Caco-2 (cell line): ENCODE results near the gene FAM114A1. TPM values are rescaled to one million over a fixed set of nuclear protein-coding genes. Genes with fewer than 3 reads are reported as not detected.

Experiments
- BruUV-seq: library from RNA; stranded (reverse); fragments of 400-500 nt; replicated peaks from 2 replicates; lab custom pipeline; 2021; lab: Mats Ljungman, UMichigan
- CTCF ChIA-PET: fragments of 300-600 bp; sonication (Branson Sonifier 250); formaldehyde crosslinking; loops from one replicate; lab custom pipeline; 2022; ENCODE audit warnings: antibody characterized with exemption; lab: Charles Lee
- POLR2A ChIA-PET: fragments of 300-600 bp; sonication (Branson Sonifier 250); formaldehyde crosslinking; loops from one replicate; lab custom pipeline; 2022; ENCODE audit warnings: antibody characterized with exemption; lab: Charles Lee
- DNase-seq, 2 experiments: peaks; one replicate each; pipeline versions ENCODE4 v3.0.0 to v3.0.0-alpha.2; 2020 to 2022
- H3K27me3 ChIP-seq: replicated peaks from 2 replicates; pipeline ENCODE4 v1.6.0; 2011; ENCODE audit warnings: low read length; ENCODE audit not compliant: control insufficient read depth, insufficient read depth
- H3K36me3 ChIP-seq: 2 replicates; pipeline ENCODE4 v1.5.1; 2011; ENCODE audit warnings: low read length; ENCODE audit not compliant: control insufficient read depth, insufficient read depth
- H3K4me1 ChIP-seq: fragments of 250-450 bp; sonication (Bioruptor Pico); 2 replicates; pipeline ENCODE4 v1.5.1; 2020; ENCODE audit warnings: mild to moderate bottlenecking
- H3K4me3 ChIP-seq: 2 replicates; pipeline ENCODE4 v1.5.1; 2011; ENCODE audit warnings: low read depth, mild to moderate bottlenecking, control low read depth, low read length
- H3K9me3 ChIP-seq: fragments of 250-450 bp; sonication (Bioruptor Pico); 2 replicates; pipeline ENCODE4 v1.5.1; 2020; ENCODE audit warnings: mild to moderate bottlenecking, moderate library complexity
- H3K27ac Mint-ChIP-seq: one replicate; pipeline ENCODE4 v1.8.0; 2022; ENCODE audit warnings: mixed read lengths; ENCODE audit not compliant: unreplicated experiment
- H3K27me3 Mint-ChIP-seq: one replicate; pipeline ENCODE4 v1.8.0; 2022; ENCODE audit warnings: mixed read lengths; ENCODE audit not compliant: insufficient read depth, unreplicated experiment
- H3K36me3 Mint-ChIP-seq: one replicate; pipeline ENCODE4 v1.8.0; 2022; ENCODE audit warnings: mild to moderate bottlenecking, mixed read lengths; ENCODE audit not compliant: insufficient read depth, unreplicated experiment
- H3K4me1 Mint-ChIP-seq: one replicate; pipeline ENCODE4 v1.8.0; 2022; ENCODE audit warnings: low read depth, mixed read lengths; ENCODE audit not compliant: unreplicated experiment
- H3K4me3 Mint-ChIP-seq: one replicate; pipeline ENCODE4 v1.8.0; 2022; ENCODE audit warnings: mild to moderate bottlenecking, moderate library complexity, mixed read lengths; ENCODE audit not compliant: unreplicated experiment
- H3K9me3 Mint-ChIP-seq: one replicate; pipeline ENCODE4 v1.8.0; 2022; ENCODE audit warnings: mixed read lengths; ENCODE audit not compliant: unreplicated experiment
- intact Hi-C: fragments of 100-400 bp; cut with micrococcal nuclease; formaldehyde crosslinking; loops from one replicate; pipeline ENCODE4 v1.10.0; 2022; ENCODE audit not compliant: unreplicated experiment
- total RNA-seq: library from RNA; stranded (reverse); gene quantifications from 2 replicates; pipeline ENCODE4 v1.2.3, GENCODE V29; 2022
- TF ChIP-seq, protein P1 (sequence below), 2 experiments: fragments of 200-600 bp in 1 of 2; IDR thresholded peaks; 1 replicate in 1 of 2; 2 replicates in 1 of 2; pipeline versions ENCODE4 v1.5.1 to v1.8.0; 2011 to 2022; ENCODE audit warnings: antibody characterized with exemption in 1 of 2, control low read depth in 1 of 2, inconsistent platforms in 1 of 2, low read depth in 1 of 2, low read length in 1 of 2, mild to moderate bottlenecking in 1 of 2, moderate library complexity in 1 of 2; ENCODE audit not compliant: insufficient read depth in 1 of 2, severe bottlenecking in 1 of 2, unreplicated experiment in 1 of 2

FAM114A1 gene
- total RNA-seq, 1 experiment from 2014 or later: 20.8 TPM

DNA sequence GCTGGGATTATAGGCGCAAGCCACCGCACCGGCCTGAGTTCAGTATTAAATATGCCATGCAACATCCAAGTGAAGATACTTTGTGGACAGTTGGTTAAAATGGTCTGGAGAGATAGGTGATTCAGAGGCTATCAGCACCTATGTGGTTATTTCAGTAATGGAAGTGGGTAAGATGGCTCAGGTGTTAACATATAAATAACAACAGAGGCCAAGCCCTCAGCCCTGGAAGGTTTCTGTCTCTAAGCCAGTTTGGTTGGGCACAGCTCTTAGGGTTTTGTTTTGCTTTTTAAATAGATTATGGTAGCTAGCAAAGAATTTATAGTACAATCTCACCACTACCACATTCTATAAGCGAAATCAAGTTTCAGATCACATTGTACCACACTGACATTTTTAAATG, 16.6 kb downstream of the FAM114A1 start:
- H3K9me3 ChIP-seq: no peaks in the 10 kb centered on the region
- no TSS peak for BruUV-seq
- ChIA-PET POLR2A (no interaction called here), CTCF (no interaction called here)
- TF ChIP-seq, protein P1, sequence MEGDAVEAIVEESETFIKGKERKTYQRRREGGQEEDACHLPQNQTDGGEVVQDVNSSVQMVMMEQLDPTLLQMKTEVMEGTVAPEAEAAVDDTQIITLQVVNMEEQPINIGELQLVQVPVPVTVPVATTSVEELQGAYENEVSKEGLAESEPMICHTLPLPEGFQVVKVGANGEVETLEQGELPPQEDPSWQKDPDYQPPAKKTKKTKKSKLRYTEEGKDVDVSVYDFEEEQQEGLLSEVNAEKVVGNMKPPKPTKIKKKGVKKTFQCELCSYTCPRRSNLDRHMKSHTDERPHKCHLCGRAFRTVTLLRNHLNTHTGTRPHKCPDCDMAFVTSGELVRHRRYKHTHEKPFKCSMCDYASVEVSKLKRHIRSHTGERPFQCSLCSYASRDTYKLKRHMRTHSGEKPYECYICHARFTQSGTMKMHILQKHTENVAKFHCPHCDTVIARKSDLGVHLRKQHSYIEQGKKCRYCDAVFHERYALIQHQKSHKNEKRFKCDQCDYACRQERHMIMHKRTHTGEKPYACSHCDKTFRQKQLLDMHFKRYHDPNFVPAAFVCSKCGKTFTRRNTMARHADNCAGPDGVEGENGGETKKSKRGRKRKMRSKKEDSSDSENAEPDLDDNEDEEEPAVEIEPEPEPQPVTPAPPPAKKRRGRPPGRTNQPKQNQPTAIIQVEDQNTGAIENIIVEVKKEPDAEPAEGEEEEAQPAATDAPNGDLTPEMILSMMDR (IDR thresholded peaks at IDR 0.05; ENCODE audit: insufficient read depth in 1 of 2, low read depth in 1 of 2, low read length in 1 of 2, severe bottlenecking in 1 of 2, unreplicated experiment in 1 of 2): no peak
- H3K4me3 Mint-ChIP-seq: no peak overlapping the region
- H3K4me1 Mint-ChIP-seq: no peaks in the 10 kb centered on the region
- no peaks in the 10 kb centered on the region for H3K36me3 Mint-ChIP-seq
- H3K27me3 Mint-ChIP-seq: no peaks in the 10 kb centered on the region
- DNase-seq: no peak
- no peaks in the 10 kb centered on the region for H3K9me3 Mint-ChIP-seq
- 0 out of 2 replicates have a peak, but pooled peaks cover 4% of the 10 kb centered on the region for H3K4me1 ChIP-seq
- H3K27ac Mint-ChIP-seq: no peak overlapping the region
- H3K36me3 ChIP-seq: no peaks in the 10 kb centered on the region
- intact Hi-C loops: no loop called here
- H3K4me3 ChIP-seq: no peak overlapping the region
- H3K27me3 ChIP-seq: no peaks in the 10 kb centered on the region

DNA sequence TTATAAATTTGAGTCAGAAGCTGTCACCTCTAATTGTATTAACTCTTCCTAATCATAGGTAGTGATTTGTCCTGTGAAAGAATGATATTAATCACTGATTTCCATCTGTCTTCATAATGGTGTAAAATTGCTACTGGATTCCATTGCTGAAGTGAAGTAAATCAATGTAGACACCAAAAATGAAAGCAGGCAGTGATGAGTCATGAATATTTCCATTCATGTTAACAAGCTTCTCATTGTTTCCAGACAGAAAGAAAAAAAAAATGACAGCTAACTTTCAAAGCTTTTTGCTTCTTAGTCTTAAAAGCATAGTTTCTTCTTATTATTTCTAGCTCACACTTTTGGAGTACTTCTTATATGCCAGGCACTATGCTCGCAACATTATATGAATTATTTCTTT, 21.5 kb downstream of the FAM114A1 start:
- H3K4me3 Mint-ChIP-seq: no peak overlapping the region
- H3K36me3 Mint-ChIP-seq: peaks cover 5% of the 10 kb centered on the region
- ChIA-PET POLR2A (interaction anchor here (0.6 kb wide), 1 partner anchor 171 kb away, joined by 7 read pairs; no protein-coding TSS in a partner anchor), CTCF (no interaction called here)
- no peak for DNase-seq
- TF ChIP-seq, protein P1 (IDR thresholded peaks at IDR 0.05; ENCODE audit: insufficient read depth in 1 of 2, low read depth in 1 of 2, low read length in 1 of 2, severe bottlenecking in 1 of 2, unreplicated experiment in 1 of 2): no peak
- peaks cover 14% of the 10 kb centered on the region for H3K4me1 Mint-ChIP-seq
- Histone ChIP-seq H3K9me3 (no peaks in the 10 kb centered on the region), H3K4me1 (peaks cover 23% of the 10 kb centered on the region), H3K27me3 (no peaks in the 10 kb centered on the region), H3K36me3 (no peaks in the 10 kb centered on the region), H3K4me3 (no peak overlapping the region)
- BruUV-seq: no TSS peak
- intact Hi-C loops: no loop called here
- no peak overlapping the region for H3K27ac Mint-ChIP-seq
- H3K27me3 Mint-ChIP-seq: no peaks in the 10 kb centered on the region
- H3K9me3 Mint-ChIP-seq: no peaks in the 10 kb centered on the region

DNA sequence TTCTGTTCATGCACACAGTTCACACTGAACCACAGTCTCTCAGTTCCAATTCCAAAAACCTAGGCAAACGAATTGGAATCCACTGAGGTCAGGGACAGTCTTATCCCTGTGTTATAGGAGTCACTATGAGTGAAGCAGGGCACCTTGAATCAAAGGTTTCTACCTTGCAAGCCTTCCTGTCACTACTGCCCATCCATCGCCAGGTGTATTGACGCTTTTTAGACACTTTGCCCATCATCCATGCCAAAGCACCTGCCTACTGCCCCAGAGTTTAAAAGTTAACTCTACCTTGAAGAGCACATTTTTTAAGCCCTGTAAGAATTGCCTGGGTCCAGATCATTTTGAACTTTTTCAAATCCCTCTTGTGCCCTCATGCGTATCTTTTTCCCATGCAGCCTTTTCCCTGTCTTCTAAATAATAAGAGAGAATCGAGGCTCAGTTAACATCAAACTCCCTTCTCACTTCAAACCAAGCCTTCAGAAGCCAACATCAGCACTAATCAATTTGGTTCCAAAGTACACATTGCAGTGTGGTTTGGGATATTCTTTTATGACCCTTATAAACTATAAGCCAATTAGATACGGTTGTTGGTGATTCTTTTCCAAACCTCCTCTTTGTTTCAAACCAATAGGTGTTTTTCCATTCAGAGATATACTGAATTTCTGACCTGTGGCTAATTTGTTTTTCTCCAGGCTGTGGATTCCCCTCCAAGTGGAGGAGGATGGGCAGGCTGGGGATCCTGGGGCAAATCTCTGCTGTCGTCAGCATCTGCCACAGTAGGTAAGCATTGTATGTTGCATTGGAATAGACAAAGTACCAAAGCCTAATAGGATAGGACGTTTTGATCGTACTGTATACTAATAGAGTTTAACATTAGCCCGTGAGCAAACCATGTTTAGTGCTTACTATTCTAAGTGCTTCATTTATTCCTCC, 23.7 kb downstream of the FAM114A1 start:
- no TSS peak for BruUV-seq
- ChIA-PET CTCF (no interaction called here), POLR2A (no interaction called here)
- Histone ChIP-seq H3K9me3 (no peaks in the 10 kb centered on the region), H3K4me3 (no peak overlapping the region), H3K36me3 (no peaks in the 10 kb centered on the region; the same call in 1 of the 2 replicates), H3K4me1 (peaks cover 23% of the 10 kb centered on the region), H3K27me3 (no peaks in the 10 kb centered on the region)
- no peak for DNase-seq
- intact Hi-C loops: no loop called here
- Mint-ChIP-seq H3K4me1 (peaks cover 14% of the 10 kb centered on the region), H3K9me3 (no peaks in the 10 kb centered on the region), H3K27me3 (no peaks in the 10 kb centered on the region), H3K4me3 (no peak overlapping the region), H3K27ac (no peak overlapping the region), H3K36me3 (peaks cover 5% of the 10 kb centered on the region)
- TF ChIP-seq, protein P1 (IDR thresholded peaks at IDR 0.05; ENCODE audit: insufficient read depth in 1 of 2, low read depth in 1 of 2, low read length in 1 of 2, severe bottlenecking in 1 of 2, unreplicated experiment in 1 of 2): no peak
